Measurements from ENCODE around the gene LPXN.

DNA sequence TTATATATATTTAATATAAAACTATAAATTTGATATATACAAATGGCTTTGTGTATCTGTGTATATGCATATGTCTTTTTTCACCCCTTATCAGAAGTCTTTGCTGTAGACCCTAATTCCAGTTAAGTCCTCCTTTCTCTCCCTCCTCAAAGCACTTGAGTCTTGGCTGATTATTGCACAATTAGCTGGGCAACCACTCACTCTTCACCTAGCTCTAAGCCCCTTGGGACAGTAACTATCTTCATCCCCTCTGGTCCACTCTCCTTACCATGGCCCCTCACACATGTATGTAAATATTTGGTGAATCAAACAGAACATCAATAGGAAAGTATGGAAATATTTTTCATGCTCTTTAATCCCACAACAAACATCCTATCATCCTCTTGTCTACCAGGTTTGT is 66.8 kb downstream of the LPXN start:
- TF ChIP-seq, protein P1, sequence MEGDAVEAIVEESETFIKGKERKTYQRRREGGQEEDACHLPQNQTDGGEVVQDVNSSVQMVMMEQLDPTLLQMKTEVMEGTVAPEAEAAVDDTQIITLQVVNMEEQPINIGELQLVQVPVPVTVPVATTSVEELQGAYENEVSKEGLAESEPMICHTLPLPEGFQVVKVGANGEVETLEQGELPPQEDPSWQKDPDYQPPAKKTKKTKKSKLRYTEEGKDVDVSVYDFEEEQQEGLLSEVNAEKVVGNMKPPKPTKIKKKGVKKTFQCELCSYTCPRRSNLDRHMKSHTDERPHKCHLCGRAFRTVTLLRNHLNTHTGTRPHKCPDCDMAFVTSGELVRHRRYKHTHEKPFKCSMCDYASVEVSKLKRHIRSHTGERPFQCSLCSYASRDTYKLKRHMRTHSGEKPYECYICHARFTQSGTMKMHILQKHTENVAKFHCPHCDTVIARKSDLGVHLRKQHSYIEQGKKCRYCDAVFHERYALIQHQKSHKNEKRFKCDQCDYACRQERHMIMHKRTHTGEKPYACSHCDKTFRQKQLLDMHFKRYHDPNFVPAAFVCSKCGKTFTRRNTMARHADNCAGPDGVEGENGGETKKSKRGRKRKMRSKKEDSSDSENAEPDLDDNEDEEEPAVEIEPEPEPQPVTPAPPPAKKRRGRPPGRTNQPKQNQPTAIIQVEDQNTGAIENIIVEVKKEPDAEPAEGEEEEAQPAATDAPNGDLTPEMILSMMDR (conservative IDR thresholded peaks at IDR 0.05 in 1 of 2, IDR thresholded peaks at IDR 0.05 in 1 of 2; ENCODE audit: extremely low read depth in 1 of 2, insufficient read depth in 1 of 2, low read depth in 1 of 2, low read length in 2 of 2) = no peak
- no peak for TF ChIP-seq EZH2 (IDR thresholded peaks at IDR 0.05; ENCODE audit: borderline replicate concordance, low read length)

Data from mammary epithelial cell (primary cell).